Urinary bladder (tissue), 4 donors: ENCODE measurements around the gene BPIFB6. TPM values are rescaled to one million over a fixed set of nuclear protein-coding genes. Genes with fewer than 3 reads are reported as not detected.

Source experiments
- DNase-seq: peaks from one replicate; pipeline ENCODE4 v3.0.0-alpha.2; 2015; ENCODE audit errors: extremely low spot score
- H3K27ac ChIP-seq: one replicate; pipeline ENCODE4 v1.5.1; 2013; ENCODE audit warnings: low read depth, mild to moderate bottlenecking, moderate library complexity
- H3K36me3 ChIP-seq: one replicate; pipeline ENCODE4 v1.6.1; 2013; ENCODE audit warnings: mild to moderate bottlenecking, moderate library complexity; ENCODE audit not compliant: insufficient read depth
- H3K4me1 ChIP-seq: one replicate; pipeline ENCODE4 v1.6.1; 2013; ENCODE audit warnings: mild to moderate bottlenecking, moderate library complexity; ENCODE audit not compliant: insufficient read depth
- H3K4me3 ChIP-seq: one replicate; pipeline ENCODE4 v1.5.1; 2013; ENCODE audit warnings: low read depth, low read length
- WGBS: extraction: QIAGEN DNeasy Blood & Tissue Kit; methylation state at CpG from one replicate; pipeline ENCODE4 v1.1.7; 2013; 5-methylcytosine and 5-hydroxymethylcytosine counted together
- polyA plus RNA-seq: library from polyadenylated mRNA; stranded (reverse); fragments of 200-250 nt; gene quantifications from one replicate; pipeline ENCODE4 v1.2.3, GENCODE V29; 2013
- total RNA-seq: library from RNA; depleted of rRNA; stranded (reverse); fragments of >200 nt; gene quantifications from one replicate; pipeline ENCODE4 v1.2.3, GENCODE V29; 2014
- donor health status: healthy with polysubstance abuse.
- donor health status: healthy.

The BPIFB6 gene
- total and polyA plus RNA-seq, 2 donors = not detected

- Histone ChIP-seq H3K4me1 (no peaks in the 10 kb centered on the region), H3K27ac (no peak within 1 kb of the TSS), H3K36me3 (no peaks in the 10 kb centered on the region), H3K4me3 (no peak within 1 kb of the TSS)
- WGBS = 55% methylated on average over 2 of the region's 2 CpGs
- no peak for DNase-seq
These were observed 47.8 kb downstream of the BPIFB6 start, which contains the start of gene BPIFB4 for GRCh38 chr20:33079259-33079658. TSS of gene BPIFB4 (plus strand) at chr20:33079643. CDS start at chr20:33081527, 1,884 bp downstream.

GRCh38 chr20:33081411-33082154, 50.1 kb downstream of the BPIFB6 start:
- H3K36me3 ChIP-seq = no peaks in the 10 kb centered on the region
- no peak overlapping the region for H3K4me3 ChIP-seq
- no peaks in the 10 kb centered on the region for H3K4me1 ChIP-seq
- 86% methylated on average over 7 of the region's 7 CpGs for WGBS
- no peak overlapping the region for H3K27ac ChIP-seq
- DNase-seq = no peak

- H3K36me3 ChIP-seq = no peaks in the 10 kb centered on the region
- no peaks in the 10 kb centered on the region for H3K4me1 ChIP-seq
- WGBS = 38% methylated on average over 6 of the region's 6 CpGs
- H3K27ac ChIP-seq = no peak overlapping the region
- H3K4me3 ChIP-seq = no peak overlapping the region
- no peak for DNase-seq
These were observed 51.1 kb downstream of the BPIFB6 start for GRCh38 chr20:33082546-33082945.

- Histone ChIP-seq H3K36me3 (no peaks in the 10 kb centered on the region), H3K4me1 (no peaks in the 10 kb centered on the region), H3K27ac (no peak overlapping the region), H3K4me3 (no peak overlapping the region)
- no peak for DNase-seq
- 92% methylated on average over 20 of the region's 20 CpGs for WGBS
These were observed 52.3 kb downstream of the BPIFB6 start for GRCh38 chr20:33083544-33084340.

- DNase-seq = no peak
- 91% methylated on average over 15 of the region's 15 CpGs for WGBS
- no peak overlapping the region for H3K4me3 ChIP-seq
- H3K36me3 ChIP-seq = no peaks in the 10 kb centered on the region
- no peak overlapping the region for H3K27ac ChIP-seq
- H3K4me1 ChIP-seq = no peaks in the 10 kb centered on the region
These were observed 53.3 kb downstream of the BPIFB6 start for GRCh38 chr20:33084722-33085121.

GRCh38 chr20:33086052-33086722, 54.7 kb downstream of the BPIFB6 start:
- 79% methylated on average over 14 of the region's 14 CpGs for WGBS
- Histone ChIP-seq H3K27ac (no peak overlapping the region), H3K4me3 (no peak overlapping the region), H3K36me3 (no peaks in the 10 kb centered on the region), H3K4me1 (no peaks in the 10 kb centered on the region)
- DNase-seq = no peak

GRCh38 chr20:33091147-33091546, 59.7 kb downstream of the BPIFB6 start:
- DNase-seq = no peak
- no peak overlapping the region for H3K4me3 ChIP-seq
- no peaks in the 10 kb centered on the region for H3K4me1 ChIP-seq
- no peaks in the 10 kb centered on the region for H3K36me3 ChIP-seq
- 68% methylated on average over 3 of the region's 3 CpGs for WGBS
- no peak overlapping the region for H3K27ac ChIP-seq

- H3K36me3 ChIP-seq = no peaks in the 10 kb centered on the region
- no peaks in the 10 kb centered on the region for H3K4me1 ChIP-seq
- WGBS = 86% methylated on average over 3 of the region's 3 CpGs
- no peak overlapping the region for H3K4me3 ChIP-seq
- no peak overlapping the region for H3K27ac ChIP-seq
- DNase-seq = no peak
These were observed 60.2 kb downstream of the BPIFB6 start for GRCh38 chr20:33091693-33092092.

GRCh38 chr20:33092361-33092760, 60.9 kb downstream of the BPIFB6 start:
- WGBS = 84% methylated on average over 3 of the region's 3 CpGs
- no peaks in the 10 kb centered on the region for H3K4me1 ChIP-seq
- no peaks in the 10 kb centered on the region for H3K36me3 ChIP-seq
- DNase-seq = no peak
- H3K27ac ChIP-seq = no peak overlapping the region
- H3K4me3 ChIP-seq = no peak overlapping the region

GRCh38 chr20:33093074-33093473, 61.6 kb downstream of the BPIFB6 start:
- 79% methylated on average over 1 of the region's 1 CpG for WGBS
- H3K4me3 ChIP-seq = no peak overlapping the region
- H3K4me1 ChIP-seq = no peaks in the 10 kb centered on the region
- no peak overlapping the region for H3K27ac ChIP-seq
- DNase-seq = no peak
- H3K36me3 ChIP-seq = no peaks in the 10 kb centered on the region

- no peak overlapping the region for H3K27ac ChIP-seq
- H3K4me1 ChIP-seq = no peaks in the 10 kb centered on the region
- 56% methylated on average over 1 of the region's 1 CpG for WGBS
- no peak overlapping the region for H3K4me3 ChIP-seq
- DNase-seq = no peak
- no peaks in the 10 kb centered on the region for H3K36me3 ChIP-seq
These were observed 62.1 kb downstream of the BPIFB6 start for GRCh38 chr20:33093582-33093981.
